Muscle layer of duodenum (tissue), 2 donors: ENCODE data around the gene TCHH.

Experiments used
- H3K27ac ChIP-seq: one replicate; pipeline ENCODE4 v1.7.0; 2013; ENCODE audit warnings: mild to moderate bottlenecking, low read length
- H3K27me3 ChIP-seq: one replicate; pipeline ENCODE4 v1.7.0; 2013; ENCODE audit warnings: low read depth, mild to moderate bottlenecking, control low read depth, low read length
- H3K36me3 ChIP-seq, 2 donors: one replicate each; pipeline ENCODE4 v1.7.0; 2013; ENCODE audit warnings: low read length in 2 of 2, control low read depth in 1 of 2, mild to moderate bottlenecking in 1 of 2; ENCODE audit not compliant: insufficient read depth in 2 of 2, control insufficient read depth in 1 of 2
- H3K4me1 ChIP-seq, 2 donors: one replicate each; pipeline ENCODE4 v1.7.0; 2013; ENCODE audit warnings: low read length in 2 of 2, mild to moderate bottlenecking in 2 of 2, control low read depth in 1 of 2, moderate library complexity in 1 of 2; ENCODE audit not compliant: insufficient read depth in 2 of 2, control insufficient read depth in 1 of 2
- H3K4me3 ChIP-seq, 2 donors: one replicate each; pipeline ENCODE4 v1.7.0; 2013; ENCODE audit warnings: low read length in 2 of 2, low read depth in 1 of 2, mild to moderate bottlenecking in 1 of 2
- H3K9me3 ChIP-seq, 2 donors: one replicate each; pipeline ENCODE4 v1.7.0; 2013; ENCODE audit warnings: low read length in 2 of 2, control low read depth in 1 of 2, mild to moderate bottlenecking in 1 of 2; ENCODE audit not compliant: control insufficient read depth in 1 of 2
- donor health status: healthy.

The TCHH gene

DNA sequence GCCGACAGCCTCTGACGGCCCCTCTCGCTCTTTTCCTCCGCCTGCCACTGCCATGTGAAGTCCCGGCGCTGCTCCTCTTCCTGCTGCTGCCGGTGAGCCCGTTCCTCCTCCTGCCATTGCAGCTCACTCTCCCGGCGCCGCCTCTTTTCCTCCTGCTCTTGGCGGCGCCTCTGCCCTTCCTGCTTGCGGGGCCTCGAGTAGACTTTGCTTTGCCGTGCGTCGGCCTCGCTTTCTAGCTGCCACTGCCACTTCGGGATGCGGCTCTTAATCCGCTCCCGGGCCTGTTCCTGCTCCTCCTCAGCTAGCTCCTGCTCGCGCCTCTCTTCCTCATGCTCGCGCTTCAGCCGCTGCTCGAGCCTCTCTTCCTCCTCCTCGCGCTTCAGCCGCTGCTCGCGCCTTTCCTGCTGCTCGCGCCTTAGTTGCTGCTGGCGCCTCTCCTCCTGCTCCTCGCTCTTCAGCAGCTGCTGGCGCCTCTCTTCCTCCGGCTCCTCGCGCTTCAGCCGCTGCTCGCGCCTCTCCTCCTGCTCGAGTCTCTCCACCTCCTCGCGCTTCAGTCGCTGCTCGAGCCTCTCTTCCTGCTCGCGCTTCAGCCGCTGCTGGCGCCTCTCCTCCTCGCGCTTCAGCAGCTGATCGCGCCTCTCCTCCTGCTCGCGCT, 4.3 kb downstream of the TCHH start:
- peaks cover 66% of the 10 kb centered on the region for H3K27me3 ChIP-seq
- H3K36me3 ChIP-seq, result no peaks in the 10 kb centered on the region
- H3K9me3 ChIP-seq, result peaks cover 5 to 10% of the 10 kb centered on the region in 2 donors
- peaks cover 3 to 43% of the 10 kb centered on the region in 2 donors for H3K4me1 ChIP-seq
- peak overlapping the region; percentile 52 to 76 for H3K4me3 ChIP-seq
- no peak overlapping the region for H3K27ac ChIP-seq

DNA sequence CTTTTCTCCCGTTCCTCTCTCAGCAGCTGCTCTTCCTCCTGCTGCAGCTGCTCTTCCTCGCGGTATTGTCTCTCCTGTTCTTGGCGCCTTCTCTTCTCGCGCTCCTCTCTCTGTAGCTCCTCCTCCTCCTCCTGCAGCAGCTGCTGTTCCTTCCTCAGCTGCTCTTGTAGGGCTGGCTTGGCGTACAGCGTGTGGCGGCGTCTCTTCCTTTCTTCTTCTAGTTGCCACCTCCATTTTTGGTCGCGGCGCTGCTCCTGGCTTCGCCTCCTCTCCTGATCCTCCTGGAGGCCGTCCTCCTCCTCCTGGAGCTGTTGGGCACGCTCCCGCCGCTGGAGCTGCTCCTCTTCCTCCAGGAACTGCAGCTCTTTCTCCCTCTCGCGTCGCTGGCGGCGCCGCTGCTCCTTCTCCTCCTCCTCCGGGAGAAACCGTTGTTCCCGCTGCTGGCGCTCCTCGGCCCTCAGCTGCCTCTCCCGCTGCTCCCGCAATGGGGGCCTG, 4.8 kb downstream of the TCHH start:
- H3K9me3 ChIP-seq, result peaks cover 5 to 10% of the 10 kb centered on the region in 2 donors
- no peaks in the 10 kb centered on the region for H3K36me3 ChIP-seq
- peak overlapping the region; percentile 52 to 76 for H3K4me3 ChIP-seq
- peaks cover 3 to 43% of the 10 kb centered on the region in 2 donors for H3K4me1 ChIP-seq
- no peak overlapping the region for H3K27ac ChIP-seq
- peaks cover 70% of the 10 kb centered on the region for H3K27me3 ChIP-seq

DNA sequence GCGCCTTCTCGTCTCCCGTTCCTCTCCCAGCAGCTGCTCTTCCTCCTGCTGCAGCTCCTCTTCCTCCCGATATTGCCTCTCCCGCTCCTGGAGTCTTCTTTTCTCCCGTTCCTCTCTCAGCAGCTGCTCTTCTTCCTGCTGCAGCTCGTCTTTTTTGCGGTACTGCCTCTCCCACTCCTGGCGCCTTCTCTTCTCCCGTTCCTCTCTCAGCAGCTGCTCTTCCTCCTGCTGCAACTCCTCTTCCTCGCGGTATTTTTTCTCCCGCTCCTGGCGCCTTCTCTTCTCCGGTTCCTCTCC, 5.3 kb downstream of the TCHH start:
- H3K36me3 ChIP-seq, result no peaks in the 10 kb centered on the region
- peaks cover 3 to 43% of the 10 kb centered on the region in 2 donors for H3K4me1 ChIP-seq
- H3K27ac ChIP-seq, result no peak overlapping the region
- peak overlapping the region; percentile 52 to 76 for H3K4me3 ChIP-seq
- peaks cover 5 to 10% of the 10 kb centered on the region in 2 donors for H3K9me3 ChIP-seq
- peaks cover 69% of the 10 kb centered on the region for H3K27me3 ChIP-seq

DNA sequence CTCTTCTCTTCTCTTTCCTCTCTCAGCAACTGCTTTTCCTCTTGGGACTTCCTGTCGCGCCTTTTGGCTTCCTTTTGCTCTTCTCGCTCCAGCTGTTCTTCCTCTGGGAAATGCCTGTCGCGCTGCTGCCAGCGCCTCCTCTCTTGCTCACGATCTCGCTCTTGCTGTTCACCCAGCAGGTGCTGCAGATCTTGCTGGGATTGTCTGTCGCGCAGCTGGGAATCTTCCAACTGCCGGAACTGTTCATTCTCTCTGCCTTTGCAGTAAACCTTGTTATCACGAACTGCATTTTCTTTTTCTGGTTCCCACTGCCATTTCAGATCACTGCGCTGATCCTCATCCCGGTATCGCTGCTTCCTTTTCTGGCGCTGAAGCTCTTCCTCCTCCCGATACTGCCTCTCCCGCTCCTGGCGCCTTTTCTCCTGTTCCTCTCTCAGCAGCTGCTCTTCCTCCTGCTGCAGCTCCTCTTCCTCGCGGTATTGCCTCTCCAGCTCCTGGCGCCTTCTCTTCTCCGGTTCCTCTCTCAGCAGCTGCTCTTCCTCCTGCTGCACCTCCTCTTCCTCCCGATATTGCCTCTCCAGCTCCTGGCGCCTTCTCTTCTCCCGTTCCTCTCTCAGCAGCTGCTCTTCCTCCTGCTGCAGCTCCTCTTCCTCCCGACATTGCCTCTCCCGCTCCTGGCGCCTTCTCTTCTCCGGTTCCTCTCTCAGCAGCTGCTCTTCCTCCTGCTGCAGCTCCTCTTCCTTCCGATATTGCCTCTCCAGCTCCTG, 5.8 kb downstream of the TCHH start:
- H3K27me3 ChIP-seq, result peaks cover 70% of the 10 kb centered on the region

DNA sequence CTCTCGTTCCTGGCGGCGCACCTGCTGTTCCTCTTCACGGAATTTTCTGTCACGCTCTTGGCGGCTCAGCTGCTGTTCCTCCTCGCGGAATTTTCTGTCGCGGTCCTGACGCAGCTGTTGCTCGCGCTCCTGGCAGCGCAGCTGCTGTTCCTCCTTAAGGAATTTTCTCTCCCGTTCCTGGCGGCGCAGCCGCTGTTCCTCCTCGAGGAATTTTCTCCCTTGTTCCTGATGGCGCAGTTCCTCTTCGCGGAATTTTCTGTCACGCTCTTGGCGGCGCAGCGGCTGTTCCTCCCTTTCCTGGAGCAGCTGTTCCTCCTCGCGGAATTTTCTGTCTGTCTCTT, 6.4 kb downstream of the TCHH start:
- Histone ChIP-seq H3K9me3 (peaks cover 5 to 10% of the 10 kb centered on the region in 2 donors), H3K4me3 (peak overlapping the region in 1 of 2 donors; percentile 76), H3K4me1 (peaks cover 3 to 43% of the 10 kb centered on the region in 2 donors), H3K36me3 (no peaks in the 10 kb centered on the region), H3K27me3 (peaks cover 68% of the 10 kb centered on the region), H3K27ac (no peak overlapping the region)

More for the DNA sequence above, 5.8 kb downstream of the TCHH start:
- H3K9me3 ChIP-seq, result peaks cover 5 to 10% of the 10 kb centered on the region in 2 donors
- H3K36me3 ChIP-seq, result no peaks in the 10 kb centered on the region
- H3K4me3 ChIP-seq, result peak overlapping the region in 1 of 2 donors; percentile 76
- H3K27ac ChIP-seq, result no peak overlapping the region
- H3K4me1 ChIP-seq, result peaks cover 3 to 43% of the 10 kb centered on the region in 2 donors

DNA sequence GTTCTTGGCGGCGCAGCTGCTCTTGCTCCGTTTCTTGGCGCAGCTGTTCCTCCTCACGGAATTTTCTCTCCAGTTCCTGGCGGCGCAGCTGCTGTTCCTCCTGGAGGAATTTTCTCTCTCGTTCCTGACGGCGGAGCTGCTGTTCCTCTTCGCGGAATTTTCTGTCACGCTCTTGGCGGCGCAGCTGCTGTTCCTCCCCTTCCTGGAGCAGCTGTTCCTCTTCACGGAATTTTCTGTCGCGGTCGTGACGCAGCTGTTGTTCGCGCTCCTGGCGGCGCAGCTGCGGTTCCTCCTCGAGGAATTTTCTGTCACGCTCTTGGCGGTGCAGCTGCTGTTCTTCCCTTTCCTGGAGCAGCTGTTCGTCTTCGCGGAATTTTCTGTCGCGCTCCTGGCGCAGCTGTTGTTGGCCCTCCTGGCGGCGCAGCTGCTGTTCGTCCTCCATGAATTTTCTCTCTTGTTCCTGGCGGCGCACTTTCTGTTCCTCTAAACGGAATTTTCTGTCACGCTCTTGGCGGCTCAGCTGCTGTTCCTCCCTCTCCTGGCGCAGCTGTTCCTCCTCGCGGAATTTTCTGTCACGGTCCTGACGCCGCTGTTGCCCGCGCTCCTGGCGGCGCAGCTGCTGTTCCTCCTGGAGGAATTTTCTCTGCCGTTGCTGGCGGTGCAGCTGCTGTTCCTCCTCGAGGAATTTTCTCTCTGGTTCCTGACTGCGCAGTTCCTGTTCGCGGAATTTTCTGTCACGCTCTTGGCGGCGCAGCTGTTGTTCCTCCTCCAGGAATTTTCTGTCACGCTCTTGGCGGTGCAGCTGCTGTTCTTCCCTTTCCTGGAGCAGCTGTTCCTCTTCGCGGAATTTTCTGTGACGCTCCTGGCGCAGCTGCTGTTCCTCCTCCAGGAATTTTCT, 7.0 kb downstream of the TCHH start:
- Histone ChIP-seq H3K27ac (no peak overlapping the region), H3K4me1 (peaks cover 3 to 43% of the 10 kb centered on the region in 2 donors), H3K9me3 (peaks cover 5 to 10% of the 10 kb centered on the region in 2 donors), H3K27me3 (peaks cover 61% of the 10 kb centered on the region), H3K36me3 (no peaks in the 10 kb centered on the region), H3K4me3 (peak overlapping the region; percentile 26 to 76)

DNA sequence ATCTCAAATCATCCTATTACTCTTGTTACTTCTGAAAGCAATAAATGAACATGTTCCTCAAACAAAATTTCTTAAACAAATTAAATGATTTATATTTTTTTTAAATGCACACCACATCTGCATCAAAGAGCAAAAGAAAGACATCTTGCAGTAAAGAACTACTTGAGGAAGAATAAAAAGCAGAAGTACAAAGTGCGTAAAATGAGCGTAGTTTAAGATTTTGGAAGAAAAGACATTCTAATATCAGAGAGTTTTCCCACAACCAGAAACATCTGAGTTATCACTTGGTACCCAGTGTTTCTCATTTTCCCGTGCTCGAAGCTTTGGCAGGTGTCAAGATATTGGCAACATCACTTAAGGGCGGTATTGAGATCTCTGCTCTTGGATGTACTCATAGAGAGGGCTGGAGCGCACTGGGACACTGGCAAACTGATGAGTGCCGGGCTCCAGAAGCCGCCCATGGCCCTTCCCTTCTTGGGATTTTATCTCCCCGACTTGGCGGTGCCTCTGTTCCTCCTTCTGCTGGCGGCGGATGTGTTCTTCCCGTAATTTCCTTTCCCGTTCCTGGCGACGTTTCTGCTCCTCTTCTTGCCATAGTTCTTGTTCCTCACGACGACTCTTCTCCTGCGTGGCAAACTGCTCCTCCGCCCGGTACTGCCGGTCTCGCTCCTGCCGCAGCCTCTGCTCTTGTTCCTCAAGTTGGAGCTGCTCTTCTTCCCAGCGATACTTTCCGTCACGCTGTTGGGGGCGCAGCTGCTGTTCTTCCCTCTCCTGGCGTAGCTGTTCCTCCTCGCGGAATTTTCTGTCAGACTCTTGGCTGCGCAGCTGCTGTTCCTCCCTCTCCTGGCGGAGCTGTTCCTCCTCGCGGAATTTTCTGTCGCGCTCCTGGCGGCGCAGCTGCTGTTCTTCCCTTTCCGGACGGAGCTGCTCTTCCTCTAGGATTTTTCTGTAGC, 7.9 kb downstream of the TCHH start:
- H3K4me3 ChIP-seq, result peak overlapping the region; percentile 26 to 76

DNA sequence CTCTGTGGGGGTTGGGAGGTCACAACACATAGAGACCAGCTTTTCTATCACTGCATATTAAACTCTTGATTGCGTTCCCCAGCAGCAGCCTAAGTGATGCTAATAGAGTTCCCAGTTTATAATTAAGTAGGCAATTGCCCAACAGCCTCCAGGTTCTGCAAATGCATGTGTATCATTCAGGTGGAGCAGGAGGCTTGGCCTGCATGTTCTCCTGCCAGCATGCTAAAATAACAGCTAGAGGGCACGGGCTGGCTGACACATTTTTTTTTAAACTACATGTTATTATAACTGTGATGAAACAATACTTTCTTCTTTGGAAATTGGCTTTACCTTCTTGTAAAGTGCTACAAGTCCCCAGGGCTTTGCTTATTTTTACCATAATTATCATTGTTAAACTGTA, 10.4 kb downstream of the TCHH start:
- Histone ChIP-seq H3K4me1 (peaks cover 0 to 12% of the 10 kb centered on the region in 2 donors), H3K4me3 (no peak overlapping the region), H3K9me3 (peaks cover 5 to 10% of the 10 kb centered on the region in 2 donors), H3K27me3 (peaks cover 46% of the 10 kb centered on the region), H3K36me3 (no peaks in the 10 kb centered on the region), H3K27ac (no peak overlapping the region)

More for the DNA sequence above, 7.9 kb downstream of the TCHH start:
- H3K4me1 ChIP-seq, result peaks cover 3 to 37% of the 10 kb centered on the region in 2 donors
- peaks cover 54% of the 10 kb centered on the region for H3K27me3 ChIP-seq
- peaks cover 5 to 10% of the 10 kb centered on the region in 2 donors for H3K9me3 ChIP-seq
- no peak overlapping the region for H3K27ac ChIP-seq
- H3K36me3 ChIP-seq, result no peaks in the 10 kb centered on the region

DNA sequence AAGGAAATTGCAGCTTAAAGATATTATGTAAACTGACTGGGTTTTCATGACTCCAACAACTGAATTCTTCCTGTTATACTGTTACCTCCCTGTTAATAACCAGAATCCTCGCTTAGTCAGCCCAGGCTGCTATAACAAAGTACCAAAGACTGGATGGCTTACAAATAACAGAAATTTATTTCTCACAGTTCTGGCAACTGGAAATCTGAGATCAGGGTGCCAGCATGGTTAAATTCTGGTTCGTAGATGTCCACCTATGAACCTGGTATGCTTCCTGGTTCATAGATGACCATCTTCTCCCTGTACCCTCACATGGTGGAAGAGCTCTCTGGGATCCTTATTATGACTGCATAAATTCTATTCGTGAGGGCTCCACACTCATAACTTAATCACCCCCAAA, 18.3 kb downstream of the TCHH start:
- Histone ChIP-seq H3K4me1 (no peaks in the 10 kb centered on the region), H3K27me3 (no peaks in the 10 kb centered on the region), H3K4me3 (no peak overlapping the region), H3K9me3 (peaks cover 8 to 18% of the 10 kb centered on the region in 2 donors), H3K36me3 (no peaks in the 10 kb centered on the region), H3K27ac (no peak overlapping the region)

DNA sequence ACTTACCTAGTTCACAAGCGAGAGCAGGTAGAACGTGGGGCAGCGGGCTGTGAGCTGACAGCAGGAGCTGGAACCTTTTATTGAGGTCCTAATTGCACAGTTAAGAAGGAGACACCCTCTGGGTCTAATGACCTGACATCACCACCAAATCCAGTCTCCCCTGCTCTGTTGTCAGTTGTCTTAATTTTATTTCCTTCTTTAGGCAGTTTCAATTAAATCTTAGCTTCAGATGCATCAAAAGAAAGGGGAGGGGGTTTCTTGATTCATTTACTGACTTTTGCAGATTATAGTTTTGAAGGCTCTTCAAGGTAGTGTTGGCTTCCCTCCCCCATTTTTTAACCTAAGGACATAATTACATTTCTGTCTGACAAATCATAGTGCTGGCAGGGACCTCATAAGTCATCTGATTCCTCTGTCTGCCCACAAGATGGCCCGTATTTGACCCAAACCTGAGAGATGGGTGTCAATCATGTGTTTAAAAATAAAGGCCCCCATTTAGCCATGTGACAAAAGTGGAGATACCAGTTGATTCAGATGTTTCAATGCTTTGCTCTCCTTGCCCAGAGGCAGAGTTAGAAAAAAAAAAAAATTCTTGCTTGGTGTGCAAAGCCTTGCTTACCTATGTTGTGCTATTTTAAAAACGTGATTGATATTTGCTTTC, 26.1 kb downstream of the TCHH start, which contains the start of gene TCHHL1:
TSS of gene TCHHL1 (minus strand) at position 51 of the 661 bp plus-strand sequence. CDS start 921 bp downstream, outside the sequence.
- peaks cover 6 to 8% of the 10 kb centered on the region in 2 donors for H3K9me3 ChIP-seq
- H3K4me3 ChIP-seq, result no peak within 1 kb of the TSS
- H3K4me1 ChIP-seq, result no peaks in the 10 kb centered on the region
- no peaks in the 10 kb centered on the region for H3K36me3 ChIP-seq
- no peaks in the 10 kb centered on the region for H3K27me3 ChIP-seq
- H3K27ac ChIP-seq, result no peak within 1 kb of the TSS
